Neutrophil (primary cell): Measurements from ENCODE around the gene FBXW5.

ENCODE experiments used
- H3K27ac ChIP-seq: fragments of 200-600 bp; sonication (generic); 2 replicates; pipeline ENCODE4 v1.5.1; 2016; ENCODE audit warnings: mild to moderate bottlenecking, moderate library complexity
- H3K27me3 ChIP-seq: fragments of 200-600 bp; sonication (generic); 2 replicates; pipeline ENCODE4 v1.6.0; 2016; ENCODE audit warnings: mild to moderate bottlenecking
- H3K36me3 ChIP-seq: fragments of 200-600 bp; sonication (generic); 2 replicates; pipeline ENCODE4 v1.5.1; 2017
- H3K4me1 ChIP-seq, 2 experiments: fragments of 200-600 bp in 1 of 2; sonication (generic) in 1 of 2; 1 replicate in 1 of 2; 2 replicates in 1 of 2; pipeline versions ENCODE4 v1.5.1 to v1.6.1; 2013 to 2016; ENCODE audit warnings: low read depth in 1 of 2, low read length in 1 of 2, mild to moderate bottlenecking in 1 of 2, moderate library complexity in 1 of 2; ENCODE audit not compliant: control insufficient read depth in 1 of 2, insufficient read depth in 1 of 2
- H3K4me3 ChIP-seq, 2 experiments: fragments of 200-600 bp in 1 of 2; sonication (generic) in 1 of 2; 1 replicate in 1 of 2; 2 replicates in 1 of 2; pipeline ENCODE4 v1.5.1; 2013 to 2016; ENCODE audit warnings: low read depth in 1 of 2, low read length in 1 of 2, mild to moderate bottlenecking in 1 of 2, moderate library complexity in 1 of 2
- H3K9me3 ChIP-seq: fragments of 200-600 bp; sonication (generic); 2 replicates; pipeline ENCODE4 v1.5.1; 2016
- CTCF ChIP-seq: fragments of 200-600 bp; sonication (generic); IDR thresholded peaks from 2 replicates; pipeline ENCODE4 v1.5.1; 2016; ENCODE audit warnings: antibody characterized with exemption

The FBXW5 gene

DNA sequence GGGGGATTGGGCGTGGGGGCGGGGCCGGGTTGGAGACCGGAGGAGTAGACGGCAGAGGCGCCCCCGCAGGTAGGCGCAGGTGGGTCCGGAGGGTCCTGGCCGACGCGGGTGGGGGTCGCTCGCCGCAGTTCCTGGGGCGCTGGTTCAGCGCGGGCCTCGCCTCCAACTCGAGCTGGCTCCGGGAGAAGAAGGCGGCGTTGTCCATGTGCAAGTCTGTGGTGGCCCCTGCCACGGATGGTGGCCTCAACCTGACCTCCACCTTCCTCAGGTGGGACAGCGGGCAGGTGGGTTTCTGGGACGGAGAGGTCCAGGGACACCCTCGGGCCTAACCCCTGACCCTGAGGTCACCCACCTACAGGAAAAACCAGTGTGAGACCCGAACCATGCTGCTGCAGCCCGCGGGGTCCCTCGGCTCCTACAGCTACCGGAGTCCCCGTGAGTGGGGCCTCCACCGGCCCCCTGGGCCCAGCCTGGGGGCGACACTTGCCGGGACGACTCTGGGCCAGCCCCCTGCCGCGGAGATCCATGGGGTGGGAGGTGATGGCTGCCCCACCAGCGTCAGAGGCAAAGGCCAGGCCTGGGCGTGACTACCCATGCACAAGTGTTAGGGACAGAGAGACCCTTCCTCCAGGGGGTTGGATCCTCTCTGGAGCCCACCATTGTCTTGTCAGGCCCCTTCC, 34.5 kb upstream of the FBXW5 start:
- Histone ChIP-seq H3K36me3 (no peaks in the 10 kb centered on the region), H3K27me3 (peaks cover 98% of the 10 kb centered on the region), H3K27ac (no peak overlapping the region), H3K4me3 (no peak overlapping the region), H3K9me3 (no peaks in the 10 kb centered on the region), H3K4me1 (peaks cover 0 to 12% of the 10 kb centered on the region in 2 experiments)
- TF ChIP-seq CTCF = no peak

GRCh38 chr9:136978073-136978864, 33.7 kb upstream of the FBXW5 start:
- no peaks in the 10 kb centered on the region for H3K36me3 ChIP-seq
- H3K27me3 ChIP-seq = peaks cover 98% of the 10 kb centered on the region
- TF ChIP-seq CTCF = no peak
- H3K9me3 ChIP-seq = no peaks in the 10 kb centered on the region
- peaks cover 0 to 12% of the 10 kb centered on the region in 2 experiments for H3K4me1 ChIP-seq
- peak overlapping the region; percentile 29 to 47 for H3K4me3 ChIP-seq
- no peak overlapping the region for H3K27ac ChIP-seq

DNA sequence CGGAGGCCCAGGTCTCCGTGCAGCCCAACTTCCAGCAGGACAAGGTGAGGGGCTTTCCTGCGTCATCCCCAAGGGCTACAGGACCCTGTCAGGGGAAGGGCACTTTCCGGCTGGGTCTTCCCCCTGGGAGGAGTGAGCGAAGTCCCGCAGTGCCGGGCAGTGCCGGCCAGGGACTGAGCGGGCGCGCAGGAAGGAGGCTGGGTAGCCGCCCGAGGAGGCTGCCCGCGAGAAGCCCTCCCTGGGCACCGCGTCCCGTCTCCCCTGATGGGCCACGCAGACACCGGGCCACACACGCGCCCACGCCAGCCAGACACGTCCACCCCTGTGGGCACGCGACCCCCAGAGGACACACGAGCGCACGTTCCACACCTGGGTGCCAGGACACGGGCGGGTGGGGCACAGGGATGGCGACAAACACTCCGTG, 33.1 kb upstream of the FBXW5 start:
- no peaks in the 10 kb centered on the region for H3K36me3 ChIP-seq
- no peak for TF ChIP-seq CTCF
- peak overlapping the region; percentile 29 to 47 for H3K4me3 ChIP-seq
- peaks cover 0 to 12% of the 10 kb centered on the region in 2 experiments for H3K4me1 ChIP-seq
- no peaks in the 10 kb centered on the region for H3K9me3 ChIP-seq
- no peak overlapping the region for H3K27ac ChIP-seq
- peaks cover 94% of the 10 kb centered on the region for H3K27me3 ChIP-seq

- Histone ChIP-seq H3K4me3 (peak within 1 kb of the TSS; percentile 29 to 47), H3K27me3 (peaks cover 90% of the 10 kb centered on the region), H3K9me3 (no peaks in the 10 kb centered on the region), H3K4me1 (peaks cover 0 to 12% of the 10 kb centered on the region in 2 experiments), H3K36me3 (no peaks in the 10 kb centered on the region), H3K27ac (no peak within 1 kb of the TSS)
- no peak for TF ChIP-seq CTCF
Observed at GRCh38 chr9:136977223-136977622, 32.7 kb upstream of the FBXW5 start, which contains the start of gene PTGDS. TSS of gene PTGDS (plus strand) at chr9:136977504. CDS start at chr9:136977579, 75 bp downstream.

DNA sequence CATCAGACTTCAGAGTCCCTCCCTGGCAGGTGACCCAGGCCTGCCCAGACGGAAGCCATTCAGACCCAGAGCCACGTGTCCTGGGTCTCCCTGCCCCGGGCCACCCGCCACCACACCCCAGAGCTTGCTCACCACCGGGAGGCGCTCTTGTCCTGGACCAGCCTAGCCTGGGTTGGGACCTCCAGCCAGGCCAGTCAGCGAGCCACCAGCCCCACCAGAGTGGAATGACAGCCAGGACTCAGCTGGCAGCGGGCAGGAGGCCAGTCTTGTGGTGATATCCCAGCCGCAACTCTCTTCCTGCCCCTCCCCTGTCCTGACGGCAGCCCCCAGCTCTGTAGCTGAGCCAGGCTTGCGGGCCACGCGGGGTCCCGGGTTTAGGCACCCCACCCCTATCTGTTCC, 31.1 kb upstream of the FBXW5 start:
- Histone ChIP-seq H3K4me1 (peaks cover 0 to 12% of the 10 kb centered on the region in 2 experiments), H3K36me3 (no peaks in the 10 kb centered on the region), H3K4me3 (no peak overlapping the region), H3K27ac (no peak overlapping the region), H3K27me3 (peaks cover 75% of the 10 kb centered on the region), H3K9me3 (no peaks in the 10 kb centered on the region)
- TF ChIP-seq CTCF = no peak
